ENCODE results near the gene SOX18. TPM values are rescaled to one million over a fixed set of nuclear protein-coding genes. Genes with fewer than 3 reads are reported as not detected.

SOX18 gene
- total RNA-seq, 4 donors from 2014 or later, result 1.1 to 7.3 (median 4.3) TPM

DNA sequence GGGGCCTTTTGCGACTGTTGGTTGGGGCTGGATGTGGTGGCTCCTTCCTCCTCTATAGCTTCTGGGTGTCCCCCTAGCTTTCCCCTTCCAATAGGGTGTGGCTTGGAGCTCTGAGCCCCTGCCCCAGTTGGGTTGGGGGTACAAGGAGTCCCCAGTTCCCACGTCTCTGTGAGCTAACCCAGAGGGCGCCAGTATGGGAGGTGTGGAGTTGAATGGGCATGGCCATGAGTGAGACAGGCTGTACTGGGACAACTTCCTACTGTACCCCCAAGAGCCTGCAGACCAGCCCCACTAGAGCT lies 12.3 kb downstream of the SOX18 start:
- TF ChIP-seq POLR2A (IDR thresholded peaks at IDR 0.05) (no peak), CTCF (IDR thresholded peaks at IDR 0.05) (no peak)
- no peak overlapping the region for H3K4me3 ChIP-seq (ENCODE audit: low read depth, poor library complexity, severe bottlenecking)
- WGBS, 2 donors, result 63 to 75% methylated on average over 3 of the region's 3 CpGs
- intact Hi-C loops (cut with DNase I; ENCODE audit: low total_unique reads), result no loop called here
- no peak for DNase-seq (ENCODE audit: low spot score in 2 of 2)

- no peak for TF ChIP-seq POLR2A (IDR thresholded peaks at IDR 0.05)
- no peak for TF ChIP-seq CTCF (IDR thresholded peaks at IDR 0.05)
- no peak for DNase-seq (ENCODE audit: low spot score in 2 of 2)
- WGBS, 2 donors, result 67 to 81% methylated on average over 13 to 17 of the region's 17 CpGs
- H3K4me3 ChIP-seq (ENCODE audit: low read depth, poor library complexity, severe bottlenecking), result no peak overlapping the region
- intact Hi-C loops (cut with DNase I; ENCODE audit: low total_unique reads), result no loop called here
Observed at GRCh38 chr20:64036346-64037198, 12.9 kb downstream of the SOX18 start.

GRCh38 chr20:64035933-64036345 lies 13.5 kb downstream of the SOX18 start, which contains the start of gene C20orf204:
TSS of gene C20orf204 (plus strand) at chr20:64036182. CDS start at chr20:64036324, 142 bp downstream.
- DNase-seq (ENCODE audit: low spot score in 2 of 2), result no peak
- 82 to 91% methylated on average over 10 of the region's 10 CpGs for WGBS, 2 donors
- TF ChIP-seq POLR2A (IDR thresholded peaks at IDR 0.05), result no peak
- intact Hi-C loops (cut with DNase I; ENCODE audit: low total_unique reads), result no loop called here
- no peak within 1 kb of the TSS for H3K4me3 ChIP-seq (ENCODE audit: low read depth, poor library complexity, severe bottlenecking)

DNA sequence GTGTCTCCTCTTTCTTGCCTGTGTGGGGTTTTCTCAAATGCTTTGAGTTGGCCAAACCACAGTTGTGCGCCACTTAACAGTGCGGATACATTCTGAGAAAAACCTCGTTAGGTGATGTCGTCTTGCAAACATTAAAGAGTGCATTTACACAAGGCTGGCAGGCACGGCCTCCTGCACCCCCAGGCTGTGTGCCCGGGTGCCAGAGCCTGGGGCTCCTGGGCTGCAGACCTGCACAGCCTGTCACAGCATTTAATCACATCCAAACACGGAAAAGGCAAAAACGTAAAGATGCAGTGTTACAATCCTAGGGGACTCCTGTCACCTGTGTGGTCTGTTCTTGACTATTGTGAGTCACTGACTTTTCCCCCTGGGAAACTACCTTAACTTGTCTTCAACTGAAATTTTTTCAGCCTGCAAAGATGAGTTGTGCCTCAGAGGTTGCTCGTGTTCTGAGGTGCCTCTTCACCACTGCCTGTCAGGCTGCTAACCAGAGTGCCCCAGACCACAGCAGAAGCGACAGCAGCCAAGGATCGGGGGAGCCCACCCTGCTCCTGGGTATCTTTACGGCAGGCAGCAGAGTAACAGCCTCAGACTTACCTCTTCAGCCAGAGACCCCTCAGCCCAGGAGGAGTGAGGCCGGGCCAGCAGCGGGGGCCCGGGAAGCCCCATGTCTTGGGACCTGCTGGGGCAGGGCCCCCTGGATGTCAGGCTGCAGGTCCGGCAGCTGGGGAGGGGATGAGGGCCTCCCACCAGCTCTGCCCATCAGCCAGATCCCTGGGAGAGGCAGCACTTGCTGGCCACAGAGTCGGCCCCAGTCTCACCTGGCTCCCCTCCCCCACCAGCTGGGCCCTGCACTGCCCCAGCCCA lies 14.1 kb downstream of the SOX18 start:
- intact Hi-C loops (cut with DNase I; ENCODE audit: low total_unique reads), result no loop called here
- WGBS, 2 donors, result 75 to 84% methylated on average over 15 to 16 of the region's 17 CpGs
- DNase-seq (ENCODE audit: low spot score in 2 of 2), result no peak
- no peak overlapping the region for H3K4me3 ChIP-seq (ENCODE audit: low read depth, poor library complexity, severe bottlenecking)
- TF ChIP-seq POLR2A (IDR thresholded peaks at IDR 0.05), result no peak
- no peak for TF ChIP-seq CTCF (IDR thresholded peaks at IDR 0.05)

DNA sequence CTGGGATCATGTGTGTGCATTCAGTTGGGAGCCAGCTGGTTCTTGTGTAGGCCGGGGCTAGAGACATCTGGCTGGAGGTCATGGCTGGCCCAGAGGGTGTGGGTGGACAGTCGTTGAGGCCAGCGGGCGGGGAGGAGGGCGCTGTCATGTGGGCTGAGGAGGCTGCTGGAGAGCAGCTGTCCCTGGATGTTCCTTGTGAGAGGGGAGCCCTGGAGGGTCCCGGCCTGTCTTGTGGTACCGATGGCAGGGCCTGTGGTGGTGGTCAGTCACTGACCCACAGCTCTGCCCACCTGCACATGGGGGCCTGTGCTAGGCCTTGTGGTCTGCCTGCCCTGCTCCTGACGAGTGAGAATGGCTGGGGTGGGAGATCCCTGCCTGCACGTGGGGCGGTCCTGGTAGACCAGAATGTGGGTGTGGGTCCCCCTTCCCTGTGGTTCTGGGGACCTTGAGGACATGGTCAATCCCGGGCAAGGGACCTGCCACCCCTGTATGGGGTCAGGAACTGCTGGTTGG lies 15.4 kb downstream of the SOX18 start:
- intact Hi-C loops (cut with DNase I; ENCODE audit: low total_unique reads), result no loop called here
- no peak for DNase-seq (ENCODE audit: low spot score in 2 of 2)
- no peak for TF ChIP-seq POLR2A (IDR thresholded peaks at IDR 0.05)
- no peak for TF ChIP-seq CTCF (IDR thresholded peaks at IDR 0.05)
- WGBS, 2 donors, result 61 to 66% methylated on average over 7 of the region's 11 CpGs
- no peak overlapping the region for H3K4me3 ChIP-seq (ENCODE audit: low read depth, poor library complexity, severe bottlenecking)

Measured in lower leg skin (tissue), 4 donors.